Upper lobe of right lung (tissue), 1 donor: ENCODE results near the gene FGGY. TPM values are rescaled to one million over a fixed set of nuclear protein-coding genes. Genes with fewer than 3 reads are reported as not detected.

Experiments
- ATAC-seq: fragments of 200-7000 bp; cut with Tn5 transposase; one replicate; pipeline ENCODE4 v1.9.1; 2020; ENCODE audit warnings: mild to moderate bottlenecking, moderate library complexity
- DNase-seq: peaks from one replicate; pipeline ENCODE4 v3.0.0-alpha.2; 2020
- H3K27ac ChIP-seq: fragments of 200-600 bp; one replicate; pipeline ENCODE4 v1.8.0; 2022
- H3K27me3 ChIP-seq: fragments of 200-600 bp; one replicate; pipeline ENCODE4 v1.8.0; 2022; ENCODE audit warnings: mild to moderate bottlenecking
- H3K36me3 ChIP-seq: fragments of 200-600 bp; one replicate; pipeline ENCODE4 v1.8.0; 2022
- H3K4me1 ChIP-seq: fragments of 200-600 bp; one replicate; pipeline ENCODE4 v1.8.0; 2022
- H3K4me3 ChIP-seq: fragments of 200-600 bp; one replicate; pipeline ENCODE4 v1.8.0; 2022; ENCODE audit warnings: mild to moderate bottlenecking
- H3K9me3 ChIP-seq: fragments of 200-600 bp; one replicate; pipeline ENCODE4 v1.8.0; 2022
- intact Hi-C: fragments of 100-400 bp; cut with DNase I; formaldehyde crosslinking; loops from one replicate; pipeline ENCODE4 v1.11.0; 2022
- total RNA-seq: library from RNA; stranded (reverse); fragmentation: NEBNext Ultra II Directional; extraction: Animal tissue kit (Norgen Biotek cat#: 25700); gene quantifications from one replicate; pipeline ENCODE4 v1.2.1, GENCODE V29; 2021
- TF ChIP-seq, protein P1 (sequence below): fragments of 200-600 bp; IDR thresholded peaks from one replicate; pipeline ENCODE4 v1.8.0; 2022; ENCODE audit warnings: antibody characterized with exemption
- donor health status: DM: no; HTN: yes; CAD: no; lungs with severe emphysema.

Gene FGGY
- total RNA-seq, 1 donor from 2014 or later, result 39.2 TPM

- no peak for DNase-seq
- H3K4me3 ChIP-seq, result no peak overlapping the region
- intact Hi-C loops, result no loop called here
- H3K9me3 ChIP-seq, result no peaks in the 10 kb centered on the region
- H3K27me3 ChIP-seq, result no peaks in the 10 kb centered on the region
- H3K27ac ChIP-seq, result no peak overlapping the region
- TF ChIP-seq, protein P1, sequence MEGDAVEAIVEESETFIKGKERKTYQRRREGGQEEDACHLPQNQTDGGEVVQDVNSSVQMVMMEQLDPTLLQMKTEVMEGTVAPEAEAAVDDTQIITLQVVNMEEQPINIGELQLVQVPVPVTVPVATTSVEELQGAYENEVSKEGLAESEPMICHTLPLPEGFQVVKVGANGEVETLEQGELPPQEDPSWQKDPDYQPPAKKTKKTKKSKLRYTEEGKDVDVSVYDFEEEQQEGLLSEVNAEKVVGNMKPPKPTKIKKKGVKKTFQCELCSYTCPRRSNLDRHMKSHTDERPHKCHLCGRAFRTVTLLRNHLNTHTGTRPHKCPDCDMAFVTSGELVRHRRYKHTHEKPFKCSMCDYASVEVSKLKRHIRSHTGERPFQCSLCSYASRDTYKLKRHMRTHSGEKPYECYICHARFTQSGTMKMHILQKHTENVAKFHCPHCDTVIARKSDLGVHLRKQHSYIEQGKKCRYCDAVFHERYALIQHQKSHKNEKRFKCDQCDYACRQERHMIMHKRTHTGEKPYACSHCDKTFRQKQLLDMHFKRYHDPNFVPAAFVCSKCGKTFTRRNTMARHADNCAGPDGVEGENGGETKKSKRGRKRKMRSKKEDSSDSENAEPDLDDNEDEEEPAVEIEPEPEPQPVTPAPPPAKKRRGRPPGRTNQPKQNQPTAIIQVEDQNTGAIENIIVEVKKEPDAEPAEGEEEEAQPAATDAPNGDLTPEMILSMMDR, result no peak
- H3K36me3 ChIP-seq, result no peaks in the 10 kb centered on the region
- ATAC-seq, result no peak
- H3K4me1 ChIP-seq, result peaks cover 7% of the 10 kb centered on the region
Measured at GRCh38 chr1:59328353-59328752, 31.5 kb downstream of the FGGY start.

DNA sequence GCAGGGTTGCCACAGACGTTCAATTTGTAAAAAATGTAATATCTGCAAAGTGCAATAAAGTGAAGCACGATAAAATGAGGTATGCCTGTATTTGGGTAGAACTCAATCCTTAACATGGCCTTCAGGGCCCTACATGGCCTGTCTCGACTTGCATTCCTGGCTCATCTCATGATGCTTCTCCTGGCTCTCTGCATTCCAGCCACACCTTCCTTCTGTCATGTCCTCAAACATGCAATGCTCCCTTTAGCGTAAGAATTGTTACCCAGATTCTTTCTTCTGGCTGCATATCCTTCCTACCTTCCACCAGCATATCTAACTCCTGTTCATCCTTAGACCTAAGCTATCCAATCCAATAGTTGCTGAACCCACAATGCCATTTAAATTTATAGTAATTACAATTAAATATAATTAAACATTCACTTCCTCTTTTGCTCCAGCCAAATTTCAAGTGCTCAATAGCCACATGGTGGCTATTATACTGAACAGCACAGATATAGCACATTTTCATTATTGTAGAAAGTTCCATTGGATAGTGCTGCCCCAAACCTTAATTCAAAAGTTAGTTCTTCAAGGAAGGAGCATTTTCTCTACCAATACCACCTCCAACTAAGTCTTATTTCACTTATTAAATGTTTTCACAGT is 32.6 kb downstream of the FGGY start:
- Histone ChIP-seq H3K4me3 (no peak overlapping the region), H3K9me3 (no peaks in the 10 kb centered on the region), H3K27me3 (no peaks in the 10 kb centered on the region), H3K27ac (no peak overlapping the region), H3K4me1 (peaks cover 7% of the 10 kb centered on the region), H3K36me3 (no peaks in the 10 kb centered on the region)
- TF ChIP-seq, protein P1, result no peak
- DNase-seq, result no peak
- no peak for ATAC-seq
- intact Hi-C loops, result no loop called here

DNA sequence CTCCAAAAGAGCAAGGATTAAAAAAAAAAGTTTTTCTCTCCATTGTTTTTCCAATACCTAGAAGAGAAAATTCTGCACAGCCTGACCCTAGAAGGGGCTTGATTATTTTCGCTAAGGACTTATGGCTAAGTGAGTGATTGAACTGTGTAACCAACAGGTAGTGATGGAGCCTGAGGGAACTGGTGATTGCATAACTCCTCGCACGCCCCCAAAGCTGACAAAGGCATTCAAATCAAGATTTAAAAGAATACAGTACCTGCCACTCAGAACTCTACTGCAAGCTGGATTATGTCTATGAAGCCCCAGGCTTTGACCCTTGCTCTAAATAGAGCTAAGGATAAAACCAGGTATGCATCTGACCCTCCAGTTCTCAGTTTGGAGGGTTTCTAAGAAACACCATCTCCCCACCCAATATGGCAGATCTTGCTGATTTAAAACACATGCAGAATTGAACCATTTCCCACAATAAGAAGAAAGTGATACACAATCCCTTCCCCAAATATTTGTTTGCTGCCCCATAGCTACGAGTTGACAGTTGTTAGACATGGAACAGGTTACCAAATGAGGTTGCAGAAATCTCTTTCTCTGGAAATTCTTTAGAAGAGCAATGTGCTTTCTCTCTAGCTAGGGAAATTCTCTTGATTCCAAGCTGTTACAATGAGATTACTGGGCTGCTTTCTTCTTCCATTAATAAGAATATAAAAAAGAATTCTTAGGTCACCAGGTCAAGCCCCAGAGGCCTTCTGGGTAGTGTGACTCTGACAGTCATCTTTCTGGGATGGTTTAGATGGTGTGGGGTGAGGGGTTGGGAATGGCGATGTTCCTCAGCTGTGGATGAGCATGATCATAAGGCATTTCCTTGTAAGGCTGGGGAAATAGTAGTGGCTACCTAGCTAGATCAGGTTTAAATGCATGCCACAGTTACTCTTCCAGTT is 35.1 kb downstream of the FGGY start:
- no peaks in the 10 kb centered on the region for H3K9me3 ChIP-seq
- no peaks in the 10 kb centered on the region for H3K27me3 ChIP-seq
- TF ChIP-seq, protein P1, result no peak
- intact Hi-C loops, result no loop called here
- ATAC-seq, result peak; percentile 46
- H3K27ac ChIP-seq, result no peak overlapping the region
- no peaks in the 10 kb centered on the region for H3K36me3 ChIP-seq
- H3K4me3 ChIP-seq, result no peak overlapping the region
- DNase-seq, result no peak
- H3K4me1 ChIP-seq, result peaks cover 7% of the 10 kb centered on the region

GRCh38 chr1:59332983-59333382 is 36.1 kb downstream of the FGGY start:
- H3K4me3 ChIP-seq, result no peak overlapping the region
- H3K27ac ChIP-seq, result no peak overlapping the region
- no peak for DNase-seq
- intact Hi-C loops, result no loop called here
- H3K36me3 ChIP-seq, result no peaks in the 10 kb centered on the region
- no peaks in the 10 kb centered on the region for H3K27me3 ChIP-seq
- no peaks in the 10 kb centered on the region for H3K9me3 ChIP-seq
- TF ChIP-seq, protein P1, result no peak
- ATAC-seq, result no peak
- H3K4me1 ChIP-seq, result peaks cover 7% of the 10 kb centered on the region

- no peak overlapping the region for H3K27ac ChIP-seq
- H3K36me3 ChIP-seq, result no peaks in the 10 kb centered on the region
- intact Hi-C loops, result no loop called here
- H3K4me1 ChIP-seq, result peaks cover 7% of the 10 kb centered on the region
- no peak overlapping the region for H3K4me3 ChIP-seq
- peak; percentile 68 for ATAC-seq
- no peaks in the 10 kb centered on the region for H3K9me3 ChIP-seq
- TF ChIP-seq, protein P1, result no peak
- H3K27me3 ChIP-seq, result no peaks in the 10 kb centered on the region
- no peak for DNase-seq
Measured at GRCh38 chr1:59333626-59334277, 36.9 kb downstream of the FGGY start.
